Thoracic aorta (tissue), 2 donors: ENCODE data around the gene LRRC27. TPM values are rescaled to one million over a fixed set of nuclear protein-coding genes. Genes with fewer than 3 reads are reported as not detected.

Source experiments
- ATAC-seq: fragments of 150-250 bp; one replicate; pipeline ENCODE4 v1.8.0; 2017; ENCODE audit warnings: low read depth; ENCODE audit not compliant: insufficient number of reproducible peaks, low FRiP score
- DNase-seq: peaks from one replicate; pipeline ENCODE4 v3.0.0-alpha.2; 2020; ENCODE audit warnings: low spot score
- H3K27ac ChIP-seq, 2 donors: fragments of 200-600 bp; sonication (generic); 1 replicate in 1 of 2; 2 replicates in 1 of 2; pipeline ENCODE4 v1.5.1; 2016; ENCODE audit warnings: mild to moderate bottlenecking in 2 of 2, moderate library complexity in 2 of 2
- H3K27me3 ChIP-seq: fragments of 200-600 bp; sonication (generic); replicated peaks from 2 replicates; pipeline ENCODE4 v1.6.0; 2016; ENCODE audit warnings: mild to moderate bottlenecking; ENCODE audit not compliant: insufficient read depth
- H3K36me3 ChIP-seq: fragments of 200-600 bp; sonication (generic); one replicate; pipeline ENCODE4 v1.5.1; 2016
- H3K4me1 ChIP-seq, 2 donors: fragments of 200-600 bp; sonication (generic); 1 replicate in 1 of 2; 2 replicates in 1 of 2; pipeline versions ENCODE4 v1.5.1 to v1.6.0; 2016; ENCODE audit warnings: low read depth in 2 of 2, mild to moderate bottlenecking in 1 of 2; ENCODE audit not compliant: control insufficient read depth in 1 of 2
- H3K4me3 ChIP-seq: fragments of 200-600 bp; sonication (generic); 2 replicates; pipeline ENCODE4 v1.5.1; 2016; ENCODE audit warnings: mild to moderate bottlenecking
- H3K9me3 ChIP-seq: fragments of 200-600 bp; sonication (generic); 2 replicates; pipeline ENCODE4 v1.5.1; 2016
- total RNA-seq, 2 donors: library from RNA; depleted of rRNA; stranded (reverse); fragments of >200 nt; gene quantifications; one replicate each; pipeline versions ENCODE4 v1.1.0 to v1.2.3, GENCODE V29; 2016
- TF ChIP-seq, protein P1 (sequence below): fragments of 200-600 bp; sonication (generic); IDR thresholded peaks from one replicate; pipeline ENCODE4 v1.5.1; 2019; ENCODE audit warnings: antibody characterized with exemption

The LRRC27 gene
- total RNA-seq, 2 donors from 2014 or later: 3.2 to 8.9 TPM

DNA sequence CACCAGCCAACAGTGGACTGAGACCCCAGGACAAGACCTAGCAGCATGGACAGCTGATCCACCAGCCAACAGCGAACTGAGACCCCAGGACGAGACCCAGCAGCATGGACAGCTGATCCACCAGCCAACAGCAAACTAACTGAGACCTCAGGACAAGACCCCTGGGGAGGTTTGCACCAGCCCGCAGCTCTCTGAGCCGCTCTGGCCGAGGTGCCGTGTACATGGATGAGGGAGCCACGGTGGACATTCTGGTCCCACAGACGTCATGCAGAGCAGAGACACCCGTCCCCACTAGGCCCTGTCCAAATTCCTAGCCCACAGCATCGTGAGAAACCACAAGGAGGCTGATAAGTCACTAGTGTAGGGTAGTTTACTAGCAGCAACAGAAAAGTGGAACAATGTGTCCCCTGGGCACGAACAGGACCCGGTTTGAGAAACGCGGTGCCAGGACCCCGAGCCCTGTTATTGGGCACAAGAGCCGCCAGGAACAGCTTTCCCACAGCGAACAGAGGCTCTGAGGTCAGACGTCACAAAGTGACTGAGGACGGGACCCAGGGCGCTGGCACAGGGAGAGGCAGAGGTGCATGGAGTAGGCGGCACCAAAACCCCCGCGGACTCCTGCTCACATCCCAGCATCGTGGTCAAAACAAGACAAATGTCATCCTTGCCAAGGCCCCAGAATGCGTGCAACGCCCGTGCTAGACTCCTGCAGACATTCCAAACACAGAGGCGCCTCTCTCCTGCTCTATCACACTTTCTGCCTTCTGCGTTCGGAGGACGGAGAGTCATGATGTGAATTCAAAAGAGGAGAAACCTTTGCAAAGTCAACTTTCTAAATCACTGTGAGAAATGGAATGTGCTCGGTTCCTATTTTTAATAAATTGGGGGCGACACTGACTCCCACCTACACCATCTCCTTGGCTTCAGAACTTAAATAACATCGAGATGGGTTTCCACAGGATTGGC is 32.3 kb upstream of the LRRC27 start:
- Histone ChIP-seq H3K27me3 (no peaks in the 10 kb centered on the region), H3K27ac (no peak overlapping the region), H3K4me3 (no peak overlapping the region), H3K36me3 (no peaks in the 10 kb centered on the region), H3K4me1 (no peaks in the 10 kb centered on the region), H3K9me3 (no peaks in the 10 kb centered on the region)
- TF ChIP-seq, protein P1, sequence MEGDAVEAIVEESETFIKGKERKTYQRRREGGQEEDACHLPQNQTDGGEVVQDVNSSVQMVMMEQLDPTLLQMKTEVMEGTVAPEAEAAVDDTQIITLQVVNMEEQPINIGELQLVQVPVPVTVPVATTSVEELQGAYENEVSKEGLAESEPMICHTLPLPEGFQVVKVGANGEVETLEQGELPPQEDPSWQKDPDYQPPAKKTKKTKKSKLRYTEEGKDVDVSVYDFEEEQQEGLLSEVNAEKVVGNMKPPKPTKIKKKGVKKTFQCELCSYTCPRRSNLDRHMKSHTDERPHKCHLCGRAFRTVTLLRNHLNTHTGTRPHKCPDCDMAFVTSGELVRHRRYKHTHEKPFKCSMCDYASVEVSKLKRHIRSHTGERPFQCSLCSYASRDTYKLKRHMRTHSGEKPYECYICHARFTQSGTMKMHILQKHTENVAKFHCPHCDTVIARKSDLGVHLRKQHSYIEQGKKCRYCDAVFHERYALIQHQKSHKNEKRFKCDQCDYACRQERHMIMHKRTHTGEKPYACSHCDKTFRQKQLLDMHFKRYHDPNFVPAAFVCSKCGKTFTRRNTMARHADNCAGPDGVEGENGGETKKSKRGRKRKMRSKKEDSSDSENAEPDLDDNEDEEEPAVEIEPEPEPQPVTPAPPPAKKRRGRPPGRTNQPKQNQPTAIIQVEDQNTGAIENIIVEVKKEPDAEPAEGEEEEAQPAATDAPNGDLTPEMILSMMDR: no peak
- no peak for ATAC-seq
- DNase-seq: no peak

DNA sequence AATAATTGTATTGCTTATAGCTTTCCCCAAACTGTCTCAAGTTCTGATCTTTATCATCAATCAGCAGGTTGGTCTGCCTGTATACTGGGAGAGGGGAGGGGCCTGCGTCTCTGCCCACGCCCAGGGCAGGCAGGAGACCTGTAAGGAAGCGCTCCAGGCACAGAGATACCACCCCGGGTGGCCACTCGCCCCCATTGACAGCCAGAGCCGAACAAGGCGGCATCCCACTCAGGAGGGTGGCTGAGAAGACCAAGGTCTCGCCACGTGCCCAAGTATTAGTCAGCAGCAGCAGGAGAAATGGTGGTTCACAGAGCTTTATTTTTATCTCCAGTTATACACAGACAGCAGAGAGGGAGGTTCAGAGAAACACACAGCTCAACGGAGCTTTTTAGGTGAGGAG is 31.4 kb upstream of the LRRC27 start:
- H3K36me3 ChIP-seq: no peaks in the 10 kb centered on the region
- no peak for DNase-seq

DNA sequence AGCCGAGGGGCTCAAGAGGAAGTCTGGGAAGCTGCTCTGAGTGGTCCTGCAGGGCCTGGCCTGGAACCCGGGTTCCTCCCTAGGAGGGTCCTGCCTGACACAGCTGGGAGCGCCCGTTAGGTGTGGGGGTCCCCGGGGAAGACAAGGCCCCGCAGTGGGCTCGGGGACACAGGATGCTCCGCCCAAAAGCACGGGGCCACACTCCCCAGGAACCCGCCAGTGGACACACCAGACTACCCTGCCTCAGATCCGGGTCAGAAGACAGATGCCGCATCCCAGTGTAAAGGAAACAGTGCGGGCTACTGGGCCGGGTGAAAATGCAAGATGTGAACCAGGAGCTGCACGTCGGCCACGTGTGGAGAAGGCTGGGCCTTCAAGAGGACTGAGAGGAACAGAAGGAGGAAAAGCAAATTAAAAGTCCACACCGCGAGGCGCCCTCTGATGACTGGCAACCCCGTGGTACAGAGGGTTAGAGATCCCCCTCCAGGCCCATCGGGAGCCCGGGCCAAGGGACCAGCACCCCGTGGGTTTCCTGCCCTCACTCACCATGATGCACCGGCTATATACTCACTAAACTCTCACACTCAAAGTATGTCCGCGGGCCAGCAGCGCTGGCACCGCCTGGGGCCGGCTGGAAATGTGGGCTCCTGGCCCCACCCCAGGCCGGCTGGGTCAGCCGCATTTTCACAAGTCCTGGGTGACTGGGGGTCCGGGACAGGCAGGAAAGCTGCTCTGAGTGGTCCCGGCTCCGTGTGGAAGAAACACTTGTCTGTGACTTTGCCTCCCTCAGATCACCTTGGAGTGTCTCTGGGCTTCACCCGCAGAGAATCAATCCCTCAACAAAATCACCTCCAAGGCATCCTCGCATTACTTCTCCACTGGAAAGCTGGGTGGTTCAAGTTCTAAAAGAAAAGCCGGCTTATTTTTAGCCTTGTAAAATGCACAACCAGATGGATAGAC is 30.3 kb upstream of the LRRC27 start:
- DNase-seq (no peak), ATAC-seq (no peak)
- H3K36me3 ChIP-seq: no peaks in the 10 kb centered on the region
- H3K27me3 ChIP-seq: no peaks in the 10 kb centered on the region
- H3K27ac ChIP-seq: no peak overlapping the region
- no peak overlapping the region for H3K4me3 ChIP-seq
- peaks cover 0 to 2% of the 10 kb centered on the region in 2 donors for H3K4me1 ChIP-seq
- TF ChIP-seq, protein P1: no peak
- H3K9me3 ChIP-seq: no peaks in the 10 kb centered on the region

More for the DNA sequence above, 31.4 kb upstream of the LRRC27 start:
- Histone ChIP-seq H3K9me3 (no peaks in the 10 kb centered on the region), H3K4me3 (no peak overlapping the region), H3K4me1 (no peaks in the 10 kb centered on the region), H3K27ac (no peak overlapping the region), H3K27me3 (no peaks in the 10 kb centered on the region)
- TF ChIP-seq, protein P1: no peak
- ATAC-seq: no peak

DNA sequence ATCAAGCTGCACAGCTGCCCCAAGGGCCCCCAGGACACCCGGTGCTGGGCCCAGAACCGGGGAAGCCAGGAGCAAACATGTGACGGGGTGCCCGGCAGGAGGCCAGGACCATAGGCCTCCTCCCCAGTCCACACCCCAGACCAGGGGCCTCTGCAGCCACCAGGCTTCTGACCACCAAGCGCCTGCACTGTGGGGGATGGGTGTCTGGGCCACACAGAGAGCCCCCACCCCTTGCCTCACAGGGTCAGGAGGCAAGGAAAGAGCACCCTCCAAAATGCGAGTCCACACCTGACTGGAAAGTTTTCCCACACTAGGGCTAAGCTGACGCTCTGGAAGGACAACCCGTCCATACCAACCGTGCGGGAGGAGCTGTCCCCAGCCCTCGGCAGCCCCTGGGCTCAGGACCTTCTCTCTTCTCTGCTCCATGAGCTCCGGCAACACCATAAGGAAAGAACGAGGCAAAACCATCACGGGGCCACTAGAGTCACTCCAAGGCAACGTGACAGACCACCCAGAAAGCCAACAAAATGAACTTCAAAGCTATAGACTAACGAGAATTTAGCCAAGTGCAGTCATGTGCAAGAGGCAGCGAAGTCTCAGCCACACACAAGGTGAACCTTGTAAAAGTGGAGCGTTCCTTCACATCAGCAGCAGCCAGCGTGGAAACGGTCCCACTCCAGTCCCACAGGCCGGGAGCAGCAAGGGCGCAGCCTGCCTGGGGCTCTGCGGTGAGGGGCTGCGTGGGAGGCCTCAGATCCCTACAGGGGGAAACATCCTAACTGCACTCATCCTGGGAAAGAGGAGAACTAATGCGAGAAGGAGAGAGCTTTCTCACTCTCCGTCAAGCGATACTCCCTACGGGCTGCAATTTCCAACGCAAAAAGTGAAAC is 29.3 kb upstream of the LRRC27 start:
- H3K36me3 ChIP-seq: no peaks in the 10 kb centered on the region
- no peak overlapping the region for H3K27ac ChIP-seq
- TF ChIP-seq, protein P1: no peak
- no peak for DNase-seq
- no peak for ATAC-seq
- H3K4me1 ChIP-seq: peaks cover 4 to 9% of the 10 kb centered on the region in 2 donors
- no peaks in the 10 kb centered on the region for H3K9me3 ChIP-seq
- H3K27me3 ChIP-seq: no peaks in the 10 kb centered on the region
- no peak overlapping the region for H3K4me3 ChIP-seq
